GM19438 (cell line): ENCODE measurements around the gene VGLL1.
A peak's percentile ranks its signal among the peaks of the same experiment; 100 is the strongest.

Experiments
- ATAC-seq: cut with Tn5 transposase; IDR thresholded peaks from one replicate; pipeline ENCODE4 v1.9.1; 2021; ENCODE audit warnings: low read depth; ENCODE audit not compliant: unreplicated experiment

The VGLL1 gene

DNA sequence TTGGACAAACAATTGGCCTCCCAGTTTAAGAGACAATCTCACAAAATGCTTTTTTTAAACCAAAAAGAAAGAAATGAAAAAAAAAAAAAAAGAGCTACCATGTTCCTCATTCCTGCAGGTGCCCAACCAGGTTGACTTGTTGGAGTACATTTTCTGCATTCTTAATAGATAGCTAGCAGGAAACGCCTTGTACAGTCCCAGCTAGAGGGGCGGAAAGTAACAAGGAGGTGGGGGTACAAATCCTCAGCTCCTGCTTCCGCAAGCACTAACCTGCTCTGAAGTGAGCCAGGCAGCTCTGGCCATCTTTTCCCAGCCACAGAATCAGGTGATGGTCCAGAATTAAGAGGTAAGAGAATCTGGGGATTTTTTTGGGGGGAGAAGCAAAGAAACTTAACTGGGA, at the start of gene VGLL1:
VGLL1 (plus strand) TSS at position 265 of the 400 bp plus-strand sequence. CDS start 3,806 bp downstream, outside the sequence.
- no peak for ATAC-seq

- ATAC-seq: no peak
These were observed 44.4 kb upstream of the VGLL1 start, which contains the start of gene BRS3 for GRCh38 chrX:136487647-136488046. TSS of gene BRS3 (plus strand) at chrX:136487947. CDS start at chrX:136488115, 168 bp downstream.

GRCh38 chrX:136488706-136489105, 43.3 kb upstream of the VGLL1 start:
- no peak for ATAC-seq

- ATAC-seq: no peak
These were observed 40.2 kb upstream of the VGLL1 start for GRCh38 chrX:136491832-136492231.

GRCh38 chrX:136493011-136493410, 39.0 kb upstream of the VGLL1 start:
- ATAC-seq: no peak

DNA sequence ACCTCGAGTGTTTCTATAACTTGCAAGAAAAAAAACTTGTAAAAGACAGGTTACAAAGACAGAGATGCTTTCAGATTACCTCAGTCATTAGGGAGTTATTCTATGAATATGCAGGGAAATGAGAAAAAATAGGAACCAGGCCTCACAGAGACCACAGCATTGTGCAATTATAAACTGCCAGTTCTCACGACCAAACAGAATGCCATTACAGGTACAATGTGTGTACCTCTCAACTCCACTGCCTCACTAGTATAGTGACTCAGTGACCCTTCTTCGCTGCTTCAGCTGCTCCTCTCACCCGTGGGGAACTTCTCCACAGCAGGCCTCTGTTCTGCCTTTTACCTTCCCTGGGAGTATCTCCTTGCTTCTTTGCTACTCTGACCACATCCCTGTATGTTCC, 37.0 kb upstream of the VGLL1 start:
- no peak for ATAC-seq

DNA sequence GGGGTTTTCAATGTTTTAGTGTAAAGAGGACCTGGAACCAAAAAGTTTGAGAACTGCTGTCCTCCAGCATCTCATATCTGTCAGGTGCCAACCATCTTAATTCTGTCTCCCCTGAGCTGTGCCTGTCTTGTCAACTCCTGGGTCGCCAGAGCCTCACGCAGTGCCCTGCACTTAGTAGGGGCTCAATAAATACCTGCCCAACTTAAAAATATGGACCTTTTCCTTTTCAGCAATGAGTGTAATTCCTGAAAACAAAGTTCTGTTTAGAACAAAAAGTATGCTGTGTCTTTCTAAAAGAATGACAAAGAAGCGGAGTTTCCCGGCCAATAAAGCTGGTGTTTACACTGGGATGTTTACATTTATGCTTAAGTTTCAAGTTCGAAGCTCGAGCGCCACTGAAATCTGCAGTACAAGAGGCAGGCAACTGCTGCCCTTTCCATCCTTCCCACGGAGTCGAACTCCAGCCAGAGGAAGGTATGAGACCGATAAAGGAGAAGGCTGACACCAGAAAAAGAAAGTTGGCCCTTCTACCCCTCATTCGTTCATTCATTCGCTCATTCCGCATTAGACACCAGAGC, 35.7 kb upstream of the VGLL1 start:
- peak; percentile 5 for ATAC-seq

DNA sequence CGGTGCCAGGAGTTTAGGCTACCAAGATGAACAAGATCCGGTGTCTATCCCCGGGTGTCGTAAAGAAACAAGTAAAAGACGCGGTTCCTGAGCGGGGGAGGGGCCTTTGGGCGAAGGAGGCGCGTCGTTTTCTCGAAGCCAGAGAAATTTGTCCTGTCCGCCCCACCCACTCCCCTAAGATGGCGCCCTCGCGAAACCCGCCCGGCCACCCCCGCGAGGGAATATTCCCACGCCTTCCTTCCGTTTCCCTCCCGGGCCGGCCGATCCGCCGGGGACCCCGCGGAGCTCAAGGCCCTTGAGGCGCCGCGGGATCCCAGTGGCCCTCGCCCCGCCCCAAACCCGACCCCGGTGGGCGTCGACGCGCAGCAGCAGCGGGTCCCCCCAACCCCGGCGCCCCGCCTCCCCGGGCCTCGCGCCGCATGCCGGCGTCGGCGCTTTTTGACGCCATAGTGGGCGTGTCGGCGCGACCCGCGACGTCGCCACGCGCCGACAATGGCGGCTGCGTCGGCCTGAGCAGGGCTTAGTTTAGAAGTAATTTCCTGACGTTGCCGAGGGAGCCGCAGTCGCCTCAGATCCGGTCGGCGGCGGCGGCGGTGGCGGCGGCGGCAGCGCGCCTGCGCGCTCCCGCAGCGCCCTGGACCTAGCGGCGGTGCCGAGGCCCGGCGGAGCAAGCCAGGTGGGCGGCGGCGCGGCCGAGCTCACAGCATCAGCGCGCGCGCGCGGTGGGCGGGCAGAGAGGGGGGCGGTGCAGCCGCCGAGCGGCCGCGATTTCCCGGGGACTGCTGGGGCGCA, 35.1 kb upstream of the VGLL1 start:
- peak; percentile 72 for ATAC-seq

DNA sequence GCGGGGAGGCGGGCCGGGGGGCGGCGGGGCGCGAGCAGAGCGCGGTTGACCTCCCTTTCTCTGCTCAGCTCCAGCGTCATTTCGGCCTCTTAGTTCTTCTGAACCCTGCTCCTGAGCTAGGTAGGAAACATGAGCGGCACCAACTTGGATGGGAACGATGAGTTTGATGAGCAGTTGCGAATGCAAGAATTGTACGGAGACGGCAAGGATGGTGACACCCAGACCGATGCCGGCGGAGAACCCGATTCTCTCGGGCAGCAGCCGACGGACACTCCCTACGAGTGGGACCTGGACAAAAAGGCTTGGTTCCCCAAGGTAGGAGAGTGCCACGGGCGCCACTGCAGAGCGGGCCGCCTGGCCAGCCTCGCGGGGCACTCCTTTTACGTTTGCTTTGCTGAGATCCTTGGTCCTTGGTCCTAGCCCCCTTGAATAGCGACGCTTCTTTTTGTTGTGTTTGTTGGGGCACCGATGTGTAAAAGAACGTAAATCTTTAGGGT, 34.4 kb upstream of the VGLL1 start, which contains the start of gene HTATSF1:
HTATSF1 (plus strand) TSS at position 37 of the 497 bp plus-strand sequence; CDS start at position 130, 93 bp downstream.
- ATAC-seq: peak; percentile 24

GRCh38 chrX:136519069-136519468, 12.9 kb upstream of the VGLL1 start:
- no peak for ATAC-seq

DNA sequence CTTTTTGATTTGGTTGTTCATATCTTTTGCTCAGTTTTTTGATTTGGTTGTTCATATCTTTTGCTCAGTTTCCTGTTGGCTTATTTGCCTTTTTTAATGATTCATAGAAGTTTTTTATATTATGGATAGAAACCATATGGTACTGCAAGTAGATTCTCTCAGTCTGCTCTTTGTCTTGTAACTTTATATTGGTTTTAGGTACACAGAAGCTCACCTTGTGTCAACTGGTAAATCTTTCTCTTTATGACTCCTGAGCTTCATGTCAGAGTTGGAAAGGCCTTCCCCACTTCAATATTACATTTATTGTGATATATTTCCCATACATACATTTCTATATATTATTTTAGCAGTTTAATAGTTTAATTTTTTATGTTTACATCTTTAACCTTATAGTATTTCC, 8.2 kb upstream of the VGLL1 start:
- no peak for ATAC-seq

DNA sequence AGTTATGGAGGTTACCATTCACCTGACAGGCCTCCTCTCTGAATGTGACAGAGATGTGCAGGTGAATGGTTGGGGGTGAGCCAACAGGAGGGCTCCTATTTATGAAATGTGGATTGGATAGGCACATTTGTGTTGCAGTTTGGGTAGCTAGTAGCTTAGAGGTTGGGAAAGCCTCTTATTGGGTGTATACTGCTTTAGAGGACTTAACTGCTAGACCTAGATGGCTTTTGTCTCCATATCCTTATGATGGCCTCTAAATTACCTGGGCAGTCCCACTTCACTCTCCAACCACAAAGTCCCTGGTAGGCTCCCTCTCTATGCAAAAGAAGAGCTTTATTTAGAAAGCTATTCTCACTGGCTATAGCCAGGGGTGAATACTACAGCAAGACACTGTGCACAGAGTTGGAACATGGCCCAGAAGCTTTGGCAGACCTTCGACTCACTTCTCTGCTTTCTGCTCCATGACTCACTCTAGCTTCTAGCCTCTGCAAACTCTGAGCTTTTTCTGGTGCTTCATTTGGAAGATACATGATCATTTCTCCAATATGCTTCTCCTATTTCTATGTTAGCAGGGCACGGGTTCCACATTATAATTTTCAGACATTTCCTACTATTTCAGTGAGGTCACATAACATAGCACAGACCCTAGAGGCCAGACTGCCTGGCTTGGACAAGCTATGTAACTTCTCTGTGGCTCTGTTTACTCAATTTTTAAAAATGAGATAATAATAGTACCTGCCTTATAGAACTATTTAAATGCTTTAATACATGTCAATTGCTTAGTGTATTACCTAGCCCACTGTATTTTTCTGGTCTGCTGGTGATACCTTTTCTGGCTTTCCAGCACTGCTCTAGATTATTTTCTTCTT, 6.0 kb upstream of the VGLL1 start:
- no peak for ATAC-seq

GRCh38 chrX:136528645-136529315, 3.2 kb upstream of the VGLL1 start:
- no peak for ATAC-seq

GRCh38 chrX:136529795-136530194, 2.2 kb upstream of the VGLL1 start:
- no peak for ATAC-seq

GRCh38 chrX:136534131-136534530, 2.1 kb downstream of the VGLL1 start:
- ATAC-seq: no peak

GRCh38 chrX:136538811-136539210, 6.8 kb downstream of the VGLL1 start:
- no peak for ATAC-seq

GRCh38 chrX:136540226-136540625, 8.2 kb downstream of the VGLL1 start:
- ATAC-seq: no peak

GRCh38 chrX:136541294-136541693, 9.3 kb downstream of the VGLL1 start:
- no peak for ATAC-seq

DNA sequence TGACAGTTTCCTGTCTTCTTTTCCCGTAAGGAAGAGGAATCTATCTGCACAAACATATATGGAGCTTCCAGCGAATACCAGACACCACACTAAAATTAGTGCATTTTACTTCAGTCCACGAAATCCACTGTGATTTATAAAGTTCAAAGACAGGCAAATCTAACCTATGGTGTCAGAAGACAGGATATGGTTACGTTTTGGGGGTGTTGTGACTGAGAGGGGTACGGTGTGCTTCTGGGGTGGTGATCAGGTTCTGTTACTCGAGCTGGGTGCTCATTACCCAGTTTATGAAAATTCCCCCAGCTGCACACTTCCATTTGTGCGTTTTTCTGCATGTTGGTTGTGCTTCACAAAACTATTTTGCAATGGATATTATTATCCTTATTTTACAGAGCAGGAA, 10.3 kb downstream of the VGLL1 start:
- no peak for ATAC-seq

GRCh38 chrX:136546371-136546781, 14.4 kb downstream of the VGLL1 start:
- no peak for ATAC-seq
